Brain microvascular endothelial cell (primary cell): Measurements from ENCODE around the gene CHRNA7.

ENCODE experiments used
- DNase-seq: peaks from one replicate; pipeline ENCODE4 v3.0.0-alpha.2; 2020
- H3K27ac ChIP-seq: fragments of 250-450 bp; sonication (Bioruptor Pico); 2 replicates; pipeline ENCODE4 v1.5.1; 2020; ENCODE audit warnings: mild to moderate bottlenecking, moderate library complexity
- H3K27me3 ChIP-seq: fragments of 250-450 bp; sonication (Bioruptor Pico); replicated peaks from 2 replicates; pipeline ENCODE4 v1.5.1; 2020; ENCODE audit warnings: mild to moderate bottlenecking
- H3K36me3 ChIP-seq: fragments of 250-450 bp; sonication (Bioruptor Pico); replicated peaks from 2 replicates; pipeline ENCODE4 v1.5.1; 2020; ENCODE audit warnings: mild to moderate bottlenecking
- H3K4me3 ChIP-seq: 2 replicates; pipeline ENCODE4 v1.5.1; 2011; ENCODE audit warnings: low read depth, mild to moderate bottlenecking, control low read depth, low read length, moderate library complexity
- in situ Hi-C: cut with HindIII; loops from 2 replicates; pipeline ENCODE4 v1.10.0; 2017; ENCODE audit warnings: low sequenced_read_pairs, low pct_ligation_motif_present
- TF ChIP-seq, protein P1 (sequence below): IDR thresholded peaks from 2 replicates; pipeline ENCODE4 v1.5.1; 2011; ENCODE audit warnings: low read depth, mild to moderate bottlenecking, moderate library complexity, low read length, control low read depth, inconsistent platforms; ENCODE audit errors: missing control alignments

Gene CHRNA7

DNA sequence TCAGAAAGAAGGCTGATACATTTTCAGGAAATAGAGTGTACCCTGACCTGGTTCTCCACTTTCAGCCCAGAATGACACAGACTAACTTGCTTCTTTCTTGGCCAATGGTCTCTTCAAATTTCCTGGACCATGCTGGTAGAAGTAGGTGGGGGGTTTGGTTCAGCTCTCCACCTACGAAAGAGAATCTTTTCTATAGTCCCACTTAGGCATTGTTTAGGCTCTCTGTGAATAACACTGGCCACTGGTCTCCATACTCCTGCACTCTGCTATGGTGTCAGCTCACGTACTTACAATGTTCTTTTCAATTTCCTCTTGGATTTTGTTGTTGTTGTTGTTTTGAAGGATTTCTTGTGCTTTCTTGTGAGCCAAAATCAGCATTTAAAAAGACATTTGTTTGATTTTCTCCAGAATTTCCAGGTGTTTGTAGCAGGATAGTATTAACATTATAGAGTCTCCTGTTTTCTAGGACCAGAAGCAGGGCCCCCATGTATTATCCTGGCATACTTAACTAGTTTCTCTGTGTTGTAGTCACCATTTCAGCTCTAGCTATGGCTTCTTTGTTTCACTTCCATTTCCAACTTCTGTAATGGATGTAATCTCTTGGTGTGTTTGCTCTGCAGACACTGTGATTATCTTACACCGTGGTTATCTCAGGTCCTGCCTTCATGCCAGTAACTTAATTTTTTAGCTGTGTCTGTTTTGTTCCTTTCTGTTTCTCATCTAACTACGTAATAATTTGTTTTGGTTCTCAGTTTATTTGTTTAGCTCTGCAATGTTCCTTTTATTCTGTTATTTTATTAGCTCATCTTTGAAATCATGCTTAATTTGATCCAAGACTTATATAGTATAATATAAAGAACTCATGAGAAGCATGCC is 61.4 kb downstream of the CHRNA7 start:
- no peak for DNase-seq
- no peak overlapping the region for H3K4me3 ChIP-seq
- no peaks in the 10 kb centered on the region for H3K27me3 ChIP-seq
- no peak overlapping the region for H3K27ac ChIP-seq
- TF ChIP-seq, protein P1, sequence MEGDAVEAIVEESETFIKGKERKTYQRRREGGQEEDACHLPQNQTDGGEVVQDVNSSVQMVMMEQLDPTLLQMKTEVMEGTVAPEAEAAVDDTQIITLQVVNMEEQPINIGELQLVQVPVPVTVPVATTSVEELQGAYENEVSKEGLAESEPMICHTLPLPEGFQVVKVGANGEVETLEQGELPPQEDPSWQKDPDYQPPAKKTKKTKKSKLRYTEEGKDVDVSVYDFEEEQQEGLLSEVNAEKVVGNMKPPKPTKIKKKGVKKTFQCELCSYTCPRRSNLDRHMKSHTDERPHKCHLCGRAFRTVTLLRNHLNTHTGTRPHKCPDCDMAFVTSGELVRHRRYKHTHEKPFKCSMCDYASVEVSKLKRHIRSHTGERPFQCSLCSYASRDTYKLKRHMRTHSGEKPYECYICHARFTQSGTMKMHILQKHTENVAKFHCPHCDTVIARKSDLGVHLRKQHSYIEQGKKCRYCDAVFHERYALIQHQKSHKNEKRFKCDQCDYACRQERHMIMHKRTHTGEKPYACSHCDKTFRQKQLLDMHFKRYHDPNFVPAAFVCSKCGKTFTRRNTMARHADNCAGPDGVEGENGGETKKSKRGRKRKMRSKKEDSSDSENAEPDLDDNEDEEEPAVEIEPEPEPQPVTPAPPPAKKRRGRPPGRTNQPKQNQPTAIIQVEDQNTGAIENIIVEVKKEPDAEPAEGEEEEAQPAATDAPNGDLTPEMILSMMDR = no peak
- no peaks in the 10 kb centered on the region for H3K36me3 ChIP-seq
- in situ Hi-C loops = no loop called here

DNA sequence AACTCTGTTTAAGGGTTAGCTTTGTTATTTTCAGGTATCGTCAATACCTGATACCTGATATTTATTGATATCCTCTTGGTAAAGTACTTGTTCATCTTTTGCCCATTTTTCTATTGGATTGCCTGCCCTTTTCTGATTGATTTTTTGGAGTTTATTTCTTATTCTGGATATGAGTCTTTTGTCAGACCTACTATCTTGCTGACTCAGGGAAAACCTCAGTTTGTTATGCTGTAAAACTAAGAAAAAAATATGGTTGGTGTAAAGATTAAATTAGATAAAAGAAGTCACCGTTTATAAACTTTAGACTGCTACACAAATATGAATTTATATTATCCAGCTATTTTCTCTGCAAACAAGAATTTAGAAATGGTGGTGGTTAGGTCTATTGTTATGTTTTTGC is 65.9 kb downstream of the CHRNA7 start:
- no peak overlapping the region for H3K27ac ChIP-seq
- TF ChIP-seq, protein P1 = no peak
- no peak for DNase-seq
- no peaks in the 10 kb centered on the region for H3K27me3 ChIP-seq
- H3K36me3 ChIP-seq = no peaks in the 10 kb centered on the region
- no peak overlapping the region for H3K4me3 ChIP-seq
- in situ Hi-C loops = no loop called here

DNA sequence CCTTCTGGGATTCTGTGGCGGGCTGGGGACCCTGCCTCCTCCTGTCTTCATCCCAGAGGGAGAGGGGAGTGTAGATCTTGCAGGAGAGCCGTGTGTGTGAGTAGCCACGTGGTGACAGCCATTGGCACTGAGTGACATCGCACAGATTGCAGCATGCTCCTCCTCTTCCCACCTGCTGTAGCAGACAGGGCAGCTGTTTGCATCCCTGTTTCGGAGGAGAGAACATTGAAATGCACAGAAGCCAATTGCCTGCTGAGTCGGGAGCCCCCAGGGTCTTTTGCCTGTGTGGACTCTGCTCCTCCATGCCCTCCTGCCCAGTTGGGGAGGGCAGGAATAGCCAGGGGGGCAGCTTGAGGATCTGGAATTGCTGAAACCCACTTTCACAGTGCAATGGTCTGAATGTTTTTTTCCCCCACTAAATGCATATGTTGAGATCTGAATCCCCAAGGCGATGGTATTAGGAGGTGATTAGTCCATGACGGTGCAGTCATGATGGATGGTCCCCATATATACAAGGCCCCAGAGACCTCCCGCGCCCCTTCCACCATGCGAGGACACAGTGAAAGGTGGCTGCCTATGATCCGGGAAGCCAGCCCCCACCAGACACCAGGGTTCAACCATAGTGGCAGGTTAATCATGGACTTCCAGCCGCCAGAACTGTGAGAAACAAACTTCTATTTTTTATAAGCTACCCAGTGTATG is 66.8 kb downstream of the CHRNA7 start:
- Histone ChIP-seq H3K36me3 (no peaks in the 10 kb centered on the region), H3K4me3 (no peak overlapping the region), H3K27me3 (no peaks in the 10 kb centered on the region), H3K27ac (no peak overlapping the region)
- no peak for DNase-seq
- TF ChIP-seq, protein P1 = no peak
- in situ Hi-C loops = no loop called here

DNA sequence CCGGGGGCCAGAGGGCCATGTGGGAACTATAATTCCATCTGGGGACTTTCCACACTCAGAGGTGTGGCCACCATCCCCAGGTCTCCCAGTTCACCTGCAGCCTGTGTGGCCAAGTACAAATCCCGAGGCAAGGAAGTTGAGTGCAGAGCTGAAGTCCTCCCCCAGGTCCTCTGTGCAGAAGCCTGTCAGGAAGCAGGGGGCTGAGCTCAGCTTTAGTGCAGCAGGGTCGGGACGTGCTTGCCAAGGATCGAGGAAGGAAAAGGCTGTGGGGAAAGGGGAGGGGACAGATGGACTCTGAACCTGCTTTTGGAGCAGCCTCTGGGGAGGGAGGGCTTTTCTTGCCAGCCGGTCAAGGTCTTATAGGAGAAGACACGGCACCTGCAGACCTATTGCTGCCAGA is 67.7 kb downstream of the CHRNA7 start:
- in situ Hi-C loops = no loop called here
- TF ChIP-seq, protein P1 = no peak
- no peaks in the 10 kb centered on the region for H3K36me3 ChIP-seq
- no peak for DNase-seq
- H3K4me3 ChIP-seq = no peak overlapping the region
- no peaks in the 10 kb centered on the region for H3K27me3 ChIP-seq
- H3K27ac ChIP-seq = no peak overlapping the region

DNA sequence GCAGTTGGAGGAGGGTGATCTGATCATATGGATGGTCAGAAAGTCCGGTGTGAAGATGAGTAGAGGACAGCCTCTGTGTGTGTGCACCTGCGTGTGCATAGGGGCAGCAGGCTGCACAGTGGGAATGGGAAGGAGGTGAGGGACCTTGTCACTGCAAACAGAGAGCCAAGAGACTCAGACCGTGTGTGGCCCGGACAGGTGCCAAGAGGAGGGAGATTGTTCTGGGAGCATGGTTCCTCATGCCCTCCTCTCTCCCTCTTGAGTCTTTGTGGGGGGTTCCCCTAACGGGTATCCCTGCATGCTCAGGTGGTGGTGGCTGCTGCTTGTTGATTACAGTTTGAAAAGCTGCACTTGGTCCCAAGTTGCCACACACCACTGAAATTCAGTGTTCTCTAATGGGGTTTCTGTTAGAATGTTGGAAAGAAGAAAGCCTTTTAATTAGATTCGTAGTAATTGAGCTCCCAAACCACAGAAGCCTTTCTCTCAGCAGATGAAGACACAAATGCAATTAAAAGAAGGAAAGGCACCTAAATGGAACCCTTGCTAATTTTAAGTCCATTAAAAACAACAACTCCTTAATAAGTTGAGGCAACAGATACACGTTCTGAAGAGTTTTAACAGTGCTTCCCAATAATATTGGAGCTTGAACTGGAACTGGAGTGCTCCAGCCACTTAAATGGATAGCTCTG is 68.9 kb downstream of the CHRNA7 start:
- TF ChIP-seq, protein P1 = no peak
- Histone ChIP-seq H3K36me3 (no peaks in the 10 kb centered on the region), H3K4me3 (no peak overlapping the region), H3K27me3 (no peaks in the 10 kb centered on the region), H3K27ac (no peak overlapping the region)
- in situ Hi-C loops = no loop called here
- no peak for DNase-seq
